Right kidney (tissue), 1 donor: Measurements from ENCODE around the gene APOBEC3B.
"Not testable (repeated sequence)": the region's sequence is repeated elsewhere in the genome, so short reads cannot be mapped to it uniquely, and the experiment has no call there.

Experiments
- DNase-seq: peaks from one replicate; pipeline ENCODE4 v3.0.0-alpha.2; 2016

Gene APOBEC3B

DNA sequence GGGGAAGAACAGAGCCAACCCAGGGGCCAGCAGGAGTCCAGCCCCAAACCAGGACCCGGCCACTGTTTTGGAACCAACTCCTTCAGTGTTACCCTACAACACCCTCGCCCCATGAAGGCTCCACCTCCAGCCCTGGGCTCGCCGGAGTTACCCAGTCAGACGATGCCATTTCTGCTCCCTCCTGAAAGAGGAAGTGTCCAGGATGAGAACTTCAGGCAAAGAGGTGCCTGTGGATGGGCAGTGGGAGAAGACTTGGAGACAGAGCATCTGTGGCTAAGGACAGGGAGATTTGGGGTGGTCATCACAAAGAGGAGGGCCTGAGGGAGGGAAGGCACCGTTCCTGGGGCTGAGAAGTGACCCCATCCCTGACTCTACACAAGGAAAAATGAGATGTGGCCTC lies 14.0 kb downstream of the APOBEC3B start:
- DNase-seq = no peak

DNA sequence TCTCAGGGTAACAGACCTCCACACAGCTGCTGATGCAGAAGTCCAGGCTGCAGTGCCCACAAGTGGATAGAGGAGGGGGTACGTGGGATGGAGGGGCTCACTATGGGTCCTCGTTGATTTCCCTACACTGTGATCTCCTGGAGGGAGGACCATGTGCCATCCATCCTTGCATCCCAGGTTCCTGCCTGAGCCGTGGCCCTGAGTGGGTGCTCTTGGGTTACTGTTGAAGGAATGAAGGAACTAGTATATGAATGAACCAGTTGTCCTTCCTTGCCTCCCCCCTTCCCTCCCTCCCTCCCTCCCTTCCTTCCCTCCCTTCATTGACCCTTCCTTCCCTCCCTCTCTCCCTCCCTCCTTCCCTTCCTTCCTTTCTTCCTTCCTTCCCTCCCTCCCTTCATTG lies 15.4 kb downstream of the APOBEC3B start:
- DNase-seq = no peak

DNA sequence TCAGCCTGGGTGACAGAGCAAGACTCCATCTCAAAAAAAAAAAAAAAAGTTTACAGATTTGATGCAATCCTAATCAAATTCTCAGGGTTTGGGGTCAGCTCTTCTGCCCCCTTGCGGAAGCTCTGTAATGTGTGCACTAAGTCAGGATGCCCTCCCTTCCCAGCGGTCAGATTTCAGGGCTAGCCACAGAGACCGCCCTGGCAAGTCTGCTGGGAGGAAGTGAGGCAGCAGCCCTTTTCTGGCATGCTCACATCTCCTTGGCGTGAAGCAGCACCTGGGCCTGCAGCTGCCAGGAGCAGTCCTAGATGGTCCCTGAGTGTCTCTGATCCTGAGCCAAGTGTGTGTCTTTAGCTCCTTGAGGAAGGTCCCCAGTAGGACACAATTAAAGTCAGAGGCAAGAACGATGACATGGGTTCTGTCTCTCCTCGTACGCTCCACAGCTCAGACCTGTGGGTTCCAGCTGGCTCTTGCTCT lies 21.1 kb downstream of the APOBEC3B start:
- peak; percentile 62 for DNase-seq

DNA sequence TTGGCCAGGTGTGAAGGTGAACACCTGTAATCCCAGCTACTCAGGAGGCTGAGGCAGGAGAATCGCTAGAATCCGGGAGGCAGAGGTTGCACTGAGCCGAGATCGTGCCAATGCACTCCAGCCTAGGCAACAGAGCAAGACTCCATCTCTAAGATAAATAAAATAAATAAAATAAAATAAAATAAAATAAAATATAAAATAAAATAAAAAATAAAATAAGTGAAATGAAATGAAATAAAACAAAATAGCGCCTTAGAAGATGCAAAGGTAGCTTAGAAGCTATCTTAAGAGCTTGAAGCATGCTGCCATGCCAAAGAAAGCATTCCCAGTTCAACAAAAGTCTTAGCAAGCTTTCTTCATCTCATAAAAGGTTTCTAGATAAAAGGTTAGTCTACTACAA lies 25.0 kb downstream of the APOBEC3B start:
- no peak for DNase-seq

DNA sequence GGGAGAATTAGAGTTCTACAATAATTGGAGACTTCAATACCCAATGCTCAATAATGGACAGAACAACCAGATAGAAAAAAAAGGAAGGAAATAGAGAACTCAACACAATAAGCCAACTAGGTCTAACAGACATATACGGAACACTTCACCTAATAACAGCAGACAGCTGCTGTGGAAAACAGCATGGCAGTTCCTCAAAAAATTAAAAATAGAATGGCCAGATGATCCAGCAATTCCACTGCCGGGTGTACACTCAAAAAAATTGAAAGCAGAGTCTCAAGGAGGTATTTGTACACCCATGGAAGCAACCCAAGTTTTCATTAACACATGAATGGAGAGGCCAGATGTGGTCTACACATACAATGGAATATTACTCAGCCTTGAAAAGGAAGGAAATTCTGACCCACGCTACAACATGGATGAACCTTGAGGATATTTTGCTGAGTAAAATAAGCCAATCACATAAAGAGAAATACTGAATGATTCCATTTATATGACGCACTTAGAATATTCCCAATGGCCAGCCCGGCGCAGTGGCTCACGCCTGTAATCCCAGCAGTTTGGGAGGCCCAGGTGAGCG lies 26.2 kb downstream of the APOBEC3B start:
- DNase-seq = not testable (repeated sequence)

DNA sequence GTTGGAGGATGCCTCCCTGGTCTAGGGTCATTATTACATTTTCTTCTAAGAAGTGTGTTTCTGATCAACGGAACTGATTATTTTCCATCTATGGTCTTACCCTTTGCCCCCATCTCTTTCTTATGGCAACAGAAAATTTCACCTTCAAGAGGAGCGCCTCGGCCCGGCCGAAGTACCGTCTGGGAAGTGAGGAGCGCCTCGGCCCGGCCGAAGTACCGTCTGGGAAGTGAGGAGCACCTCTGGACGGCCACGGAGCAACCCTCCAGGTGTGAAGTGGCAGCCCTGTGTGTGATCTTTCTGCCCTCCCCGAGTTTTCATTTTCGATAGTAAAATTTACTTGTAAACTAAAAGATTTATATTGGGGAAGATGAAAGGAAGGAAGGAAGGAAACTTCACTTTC lies 28.8 kb downstream of the APOBEC3B start:
- no peak for DNase-seq

DNA sequence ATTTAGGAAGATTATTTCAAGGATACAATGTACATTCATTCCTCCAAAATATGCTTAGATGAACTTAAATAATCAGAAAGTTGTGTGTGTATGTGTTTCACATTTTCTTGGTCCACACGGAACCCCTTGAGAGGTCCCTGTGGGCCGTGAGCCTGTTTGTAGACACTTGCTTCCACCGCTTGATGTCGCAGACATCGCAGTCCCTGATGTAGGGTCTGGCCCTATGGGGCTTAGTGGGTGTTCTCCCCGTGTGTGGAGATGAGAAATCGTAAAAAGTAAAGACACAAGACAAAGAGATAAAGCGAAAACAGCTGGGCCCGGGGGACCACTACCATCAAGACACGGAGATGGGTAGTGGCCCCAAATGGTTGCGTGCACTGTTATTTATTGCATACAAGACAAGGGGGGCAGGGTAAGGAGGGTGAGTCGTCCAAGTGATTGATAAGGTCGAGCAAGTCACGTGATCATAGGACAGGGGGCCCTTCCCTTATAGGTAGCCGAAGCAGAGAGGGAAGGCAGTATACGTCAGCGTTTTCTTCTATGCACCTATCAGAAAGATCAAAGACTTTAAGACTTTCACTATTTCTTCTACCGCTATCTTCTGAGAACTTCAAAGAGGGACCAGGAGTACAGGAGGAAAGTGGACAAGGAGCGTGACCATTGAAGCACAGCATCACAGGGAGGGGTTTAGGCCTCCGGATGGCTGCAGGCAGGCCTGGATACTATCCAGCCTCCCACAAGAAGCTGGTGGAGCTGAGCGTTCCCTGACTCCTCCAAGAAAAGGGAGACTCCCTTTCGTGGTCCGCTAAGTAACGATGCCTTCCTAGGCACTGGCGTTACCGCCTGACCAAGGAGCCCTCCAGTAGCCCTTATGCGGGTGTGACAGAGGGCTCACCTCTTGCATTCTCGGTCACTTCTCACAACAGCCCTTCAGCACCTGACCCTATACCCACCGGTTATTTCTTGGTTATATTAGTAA lies 30.7 kb downstream of the APOBEC3B start:
- DNase-seq = no peak

DNA sequence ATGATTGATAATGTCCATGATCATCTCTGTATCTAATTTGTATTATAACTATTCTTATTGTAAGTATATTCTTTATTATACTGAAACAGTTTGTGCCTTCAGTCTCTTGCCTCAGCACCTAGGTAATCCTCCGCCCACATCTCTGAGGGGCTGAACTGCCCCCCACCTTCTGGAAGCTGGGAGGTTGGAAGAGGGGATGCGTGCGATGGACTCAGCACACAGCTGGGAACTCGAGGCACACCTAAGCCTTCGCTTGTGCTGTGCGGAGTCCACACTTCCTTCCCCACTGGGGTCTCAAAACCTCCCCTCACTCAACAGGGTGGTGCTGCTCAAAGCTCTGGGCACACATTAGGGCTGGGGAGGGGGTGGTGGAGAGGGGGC lies 31.4 kb downstream of the APOBEC3B start:
- DNase-seq = not testable (repeated sequence)

DNA sequence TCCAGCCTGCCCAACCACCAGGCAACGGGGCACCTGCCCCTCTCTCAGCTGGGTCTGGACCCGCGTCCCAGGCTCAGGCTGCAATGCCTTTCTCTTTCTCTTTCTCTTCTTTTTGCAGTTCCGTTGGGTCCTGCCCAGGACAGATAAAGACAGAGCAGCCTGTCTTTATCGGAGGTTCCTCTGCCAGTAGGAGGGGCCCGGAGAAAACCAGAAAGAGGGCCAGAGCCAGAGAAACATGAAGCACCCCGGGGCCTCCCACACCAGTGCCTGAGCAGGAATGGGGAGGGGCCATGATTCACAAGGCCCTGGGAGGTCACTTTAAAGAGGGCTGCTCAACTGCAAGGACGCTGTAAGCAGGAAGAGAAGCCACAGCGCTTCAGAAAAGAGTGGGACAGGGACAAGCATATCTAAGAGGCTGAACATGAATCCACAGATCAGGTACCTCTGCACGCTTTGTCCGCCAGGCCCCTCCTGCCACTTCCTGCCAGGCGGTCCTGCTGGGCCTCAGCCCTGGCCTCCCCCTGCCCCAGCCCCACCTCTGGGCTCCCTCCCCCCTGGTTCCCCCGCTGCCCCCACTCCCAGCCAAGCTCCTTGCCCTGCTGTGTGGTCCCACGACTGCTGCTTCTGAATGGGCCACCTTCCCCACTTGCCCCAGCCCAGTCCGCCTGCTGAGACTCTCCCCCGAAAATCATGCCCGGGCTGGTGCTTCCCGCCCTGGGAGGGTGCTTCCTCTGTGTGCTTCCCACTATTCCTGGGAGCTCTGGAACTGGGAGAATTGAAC lies 32.0 kb downstream of the APOBEC3B start, which contains the start of gene APOBEC3C:
APOBEC3C (plus strand) TSS at position 316 of the 781 bp plus-strand sequence; CDS start at position 422, 106 bp downstream.
- DNase-seq = peak; percentile 70

DNA sequence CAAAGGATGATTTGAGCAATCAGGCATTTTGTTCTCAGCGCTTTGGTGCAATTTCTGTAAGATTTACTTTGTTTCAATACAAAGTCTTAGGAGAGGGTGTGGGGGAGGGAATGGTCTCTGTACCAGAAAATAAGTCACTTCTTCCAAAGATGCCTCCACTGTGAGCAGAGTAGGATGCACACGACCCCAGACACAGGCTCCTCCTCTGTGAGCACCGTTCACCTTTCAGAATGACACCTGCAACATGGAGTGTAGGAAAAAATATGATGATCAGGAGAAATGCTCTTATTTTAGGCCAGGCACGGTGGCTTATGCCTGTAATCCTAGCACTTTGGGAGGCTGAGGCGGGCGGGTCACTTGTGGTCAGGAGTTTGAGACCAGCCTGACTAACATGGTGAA lies 32.6 kb downstream of the APOBEC3B start:
- peak; percentile 31 for DNase-seq

DNA sequence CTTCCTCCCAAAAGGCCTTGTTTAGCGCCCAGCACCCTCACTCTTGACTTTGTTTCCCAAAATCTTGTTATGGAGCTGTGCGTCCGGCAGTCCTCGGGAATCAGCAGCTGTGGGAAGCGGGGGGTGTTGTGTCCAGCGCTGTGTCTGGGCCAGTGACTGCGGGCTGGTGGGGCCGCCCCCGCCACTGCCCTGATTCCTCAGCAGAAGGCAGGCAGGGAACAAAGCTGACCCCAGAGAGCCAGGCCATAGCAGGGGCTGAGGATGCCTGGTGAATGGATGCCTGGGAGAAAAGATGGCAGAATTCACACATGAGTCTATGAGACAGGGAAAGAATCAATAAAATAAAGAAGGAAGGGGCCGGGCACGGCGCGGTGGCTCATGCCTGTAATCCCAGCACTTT lies 34.4 kb downstream of the APOBEC3B start:
- no peak for DNase-seq

DNA sequence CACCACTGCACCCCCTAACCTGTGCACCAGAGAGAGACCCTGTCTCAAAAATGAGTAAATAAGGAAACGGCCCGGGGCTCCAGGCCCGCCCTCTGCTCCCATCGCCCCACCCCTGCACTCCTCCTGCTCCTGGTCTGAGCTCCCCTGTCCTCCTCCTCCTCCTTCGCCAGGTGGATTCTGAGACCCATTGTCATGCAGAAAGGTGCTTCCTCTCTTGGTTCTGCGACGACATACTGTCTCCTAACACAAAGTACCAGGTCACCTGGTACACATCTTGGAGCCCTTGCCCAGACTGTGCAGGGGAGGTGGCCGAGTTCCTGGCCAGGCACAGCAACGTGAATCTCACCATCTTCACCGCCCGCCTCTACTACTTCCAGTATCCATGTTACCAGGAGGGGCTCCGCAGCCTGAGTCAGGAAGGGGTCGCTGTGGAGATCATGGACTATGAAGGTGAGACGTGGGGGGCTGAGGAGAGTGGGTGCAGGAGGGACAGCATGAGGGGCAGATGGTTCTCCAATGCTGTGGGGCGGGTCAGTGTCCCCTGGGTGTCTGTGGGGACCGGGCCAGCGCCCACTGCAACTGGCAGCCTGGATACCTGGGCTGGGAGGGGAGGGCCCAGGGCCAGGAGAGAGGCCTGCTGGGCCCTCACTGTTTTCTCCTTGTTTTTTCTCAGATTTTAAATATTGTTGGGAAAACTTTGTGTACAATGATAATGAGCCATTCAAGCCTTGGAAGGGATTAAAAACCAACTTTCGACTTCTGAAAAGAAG lies 35.6 kb downstream of the APOBEC3B start:
- DNase-seq = no peak

DNA sequence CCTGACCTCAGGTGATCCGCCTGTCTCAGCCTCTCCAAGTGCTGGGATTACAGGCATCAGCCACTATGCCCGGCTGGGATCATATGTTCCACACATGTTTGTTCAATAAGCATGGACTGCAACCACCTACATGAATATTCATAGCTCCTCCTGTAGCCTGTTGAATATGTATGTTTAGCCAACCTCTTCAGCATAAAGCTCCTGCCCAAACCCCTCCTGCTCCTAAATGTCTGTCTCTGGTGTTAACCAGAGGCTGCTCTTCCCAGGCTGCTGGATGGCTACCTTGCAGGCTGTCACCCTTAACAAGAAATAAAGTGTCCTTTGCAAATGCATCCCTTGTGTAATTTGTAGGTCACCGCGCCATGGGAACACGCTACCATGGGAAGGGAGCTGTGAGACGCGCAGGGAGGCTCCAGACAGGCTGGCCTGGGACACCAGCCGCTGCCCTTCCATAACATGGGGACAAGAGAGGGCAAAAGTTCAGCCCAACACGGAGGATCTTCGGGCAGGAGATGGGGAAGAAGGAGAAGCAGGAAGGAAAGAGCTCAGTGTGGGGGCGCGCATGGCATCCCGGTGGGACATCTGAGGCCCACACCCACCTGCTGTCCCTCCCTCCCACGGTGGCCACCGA lies 38.0 kb downstream of the APOBEC3B start:
- DNase-seq = not testable (repeated sequence)

DNA sequence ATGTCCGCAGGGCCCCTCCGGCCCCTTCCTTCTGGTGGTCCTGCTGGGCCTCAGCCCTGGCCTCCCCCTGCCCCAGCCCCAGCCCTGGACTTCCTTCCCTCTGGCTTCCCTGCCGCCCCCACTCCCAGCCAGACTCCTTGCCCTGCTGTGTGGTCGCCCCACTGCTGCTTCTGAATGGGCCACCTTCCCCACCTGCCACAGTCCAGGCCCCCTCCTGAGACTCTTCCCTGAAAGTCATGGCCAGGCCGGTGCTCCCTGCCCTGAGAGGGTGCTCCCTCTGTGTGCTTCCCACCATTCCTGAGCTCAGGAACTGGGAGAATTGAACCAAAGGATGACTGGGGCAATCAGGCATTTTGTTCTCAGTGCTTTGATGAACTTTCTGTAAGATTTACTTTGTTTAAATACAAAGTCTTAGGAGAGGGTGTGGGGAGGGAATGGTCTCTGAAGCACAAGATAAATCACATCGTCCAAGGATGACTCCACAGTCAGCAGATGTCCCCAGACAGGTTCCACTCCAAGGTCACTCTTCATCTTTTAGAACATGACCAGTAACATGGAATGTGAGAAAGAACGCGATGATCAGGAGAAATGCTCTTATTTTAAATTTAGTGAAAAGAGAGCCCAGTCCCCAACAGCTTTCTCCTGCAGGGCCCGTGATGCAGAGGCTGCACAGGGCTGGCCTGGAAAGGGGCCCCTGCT lies 39.6 kb downstream of the APOBEC3B start:
- no peak for DNase-seq

DNA sequence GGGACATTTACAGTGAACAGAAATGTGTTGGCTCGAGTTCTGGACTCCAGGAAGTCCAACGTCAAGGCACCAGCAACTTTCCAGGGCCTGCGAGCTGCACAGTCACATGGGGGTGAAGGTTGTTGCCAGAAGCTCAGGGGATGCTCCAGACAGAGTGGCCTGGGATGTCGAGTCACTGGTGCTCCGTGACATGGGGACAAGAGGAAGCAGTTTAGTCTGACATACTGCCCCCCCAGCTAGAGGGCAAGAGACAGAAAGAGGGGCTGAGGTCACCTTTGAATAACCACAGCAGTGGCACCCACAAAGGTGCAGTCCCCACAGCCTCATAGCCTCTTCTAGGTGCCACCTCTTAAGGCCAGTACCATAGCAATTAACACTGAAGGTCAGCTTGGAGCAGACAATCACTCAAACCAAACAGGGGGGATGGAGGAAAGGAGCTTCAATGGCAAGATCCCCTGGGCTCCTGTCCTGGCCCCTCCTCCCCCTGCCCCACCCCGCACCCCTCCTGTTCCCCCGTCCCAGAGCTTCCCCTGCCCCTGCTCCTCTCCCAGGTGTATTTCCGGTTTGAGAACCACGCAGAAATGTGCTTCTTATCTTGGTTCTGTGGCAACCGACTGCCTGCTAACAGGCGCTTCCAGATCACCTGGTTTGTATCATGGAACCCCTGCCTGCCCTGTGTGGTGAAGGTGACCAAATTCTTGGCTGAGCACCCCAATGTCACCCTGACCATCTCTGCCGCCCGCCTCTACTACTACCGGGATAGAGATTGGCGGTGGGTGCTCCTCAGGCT lies 42.6 kb downstream of the APOBEC3B start:
- DNase-seq = no peak

DNA sequence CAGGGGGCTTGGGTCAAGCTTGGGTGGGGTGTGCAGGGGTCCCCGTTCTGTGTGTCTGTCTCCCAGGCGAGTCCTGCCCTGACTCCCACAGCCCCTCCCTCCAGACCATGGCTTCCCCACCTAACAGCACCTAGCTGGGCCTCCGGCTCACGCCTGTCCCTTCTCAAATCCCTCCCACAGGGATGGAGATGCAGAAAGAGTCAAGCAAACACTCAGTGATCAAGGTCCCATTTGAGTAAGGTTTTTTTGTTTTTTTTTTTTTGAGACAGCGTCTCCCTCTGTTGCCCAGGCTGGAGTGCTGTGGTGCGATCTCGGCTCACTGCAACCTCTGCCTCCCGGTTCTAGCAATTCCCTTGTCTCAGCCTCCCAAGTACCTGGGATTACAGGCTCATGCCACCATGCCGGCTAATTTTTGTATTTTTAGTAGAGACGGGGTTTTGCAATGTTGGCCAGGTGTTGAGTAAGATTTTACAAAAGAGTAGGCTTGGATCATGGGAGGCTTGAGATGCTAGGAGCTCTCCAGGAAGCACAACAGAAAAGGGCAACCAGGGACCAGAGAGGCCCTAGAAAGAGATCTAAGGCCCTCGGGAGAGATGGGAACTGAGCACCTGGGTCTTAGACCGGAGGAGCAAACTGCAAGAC lies 44.5 kb downstream of the APOBEC3B start:
- DNase-seq = no peak

DNA sequence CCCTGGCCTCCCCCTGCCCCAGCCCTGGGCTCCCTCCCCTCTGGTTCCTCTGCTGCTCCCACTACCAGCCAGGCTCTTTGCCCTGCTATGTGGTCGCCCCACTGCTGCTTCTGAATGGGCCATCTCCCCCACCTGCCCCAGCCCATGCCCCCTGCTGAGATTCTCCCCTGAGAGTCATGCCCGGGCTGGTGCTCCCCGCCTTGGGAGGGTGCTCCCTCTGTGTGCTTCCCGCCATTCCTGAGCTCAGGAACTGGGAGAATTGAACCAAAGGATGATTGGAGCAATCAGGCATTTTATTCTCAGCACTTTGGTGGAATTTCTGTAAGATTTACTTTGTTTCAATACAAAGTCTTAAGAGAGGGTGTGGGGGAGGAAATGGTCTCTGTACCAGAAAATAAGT lies 45.6 kb downstream of the APOBEC3B start:
- DNase-seq = no peak

DNA sequence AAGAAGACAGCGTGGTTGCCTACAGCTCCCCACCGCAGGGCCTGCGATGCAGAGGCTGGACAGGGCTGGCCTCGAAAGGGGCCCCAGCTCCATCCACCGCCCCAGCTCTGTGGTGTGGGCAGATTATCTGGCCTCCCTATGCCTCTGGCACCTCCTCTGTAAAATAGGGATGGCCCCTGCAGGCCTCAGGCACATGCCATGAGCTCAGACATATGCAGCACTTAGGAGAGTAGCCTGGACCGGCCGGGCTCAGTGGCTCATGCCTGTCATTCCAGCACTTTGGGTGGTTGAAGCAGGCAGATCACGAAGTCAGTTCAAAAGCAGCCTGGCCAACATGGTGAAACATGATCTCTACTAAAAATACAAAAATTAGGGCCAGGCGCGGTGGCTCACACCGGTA lies 46.1 kb downstream of the APOBEC3B start:
- DNase-seq = no peak

DNA sequence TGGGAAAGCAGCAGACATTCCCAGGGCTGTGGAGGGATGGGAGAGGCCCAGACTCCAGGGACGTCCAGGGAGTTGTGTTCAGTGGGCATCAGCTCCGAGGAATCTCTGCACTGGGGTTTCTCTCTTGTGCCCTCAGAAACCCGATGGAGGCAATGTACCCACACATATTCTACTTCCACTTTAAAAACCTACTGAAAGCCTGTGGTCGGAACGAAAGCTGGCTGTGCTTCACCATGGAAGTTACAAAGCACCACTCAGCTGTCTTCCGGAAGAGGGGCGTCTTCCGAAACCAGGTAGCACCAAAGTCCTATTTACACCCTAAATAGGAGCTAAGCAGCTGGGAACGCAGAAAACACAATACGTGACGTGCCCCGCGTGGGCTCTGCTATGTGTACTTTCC lies 47.1 kb downstream of the APOBEC3B start:
- no peak for DNase-seq
